ENCODE results near the gene TYW5. TPM values are rescaled to one million over a fixed set of nuclear protein-coding genes. Genes with fewer than 3 reads are reported as not detected.

The TYW5 gene
- total RNA-seq, 5 donors from 2014 or later (not counting 1 experiment from before 2014, with no cell fraction given): 7.9 to 13.1 (median 9.4) TPM

GRCh38 chr2:199979398-199979797 is 24.1 kb upstream of the TYW5 start:
- Mint-ChIP-seq H3K27me3 (no peaks in the 10 kb centered on the region), H3K27ac (no peak overlapping the region), H3K4me3 (no peak overlapping the region), H3K4me1 (peaks cover 0 to 5% (median 4%) of the 10 kb centered on the region in 3 donors), H3K9me3 (peaks cover 0 to 5% (median 0%) of the 10 kb centered on the region in 3 donors), H3K36me3 (peaks cover 8% of the 10 kb centered on the region)
- no peak for ATAC-seq (replicated peaks in 1 of 4)
- ChIA-PET CTCF (interaction anchor here (1.0 to 2.2 kb wide), 13 partner anchors 10 to 724 kb away, joined by 3 to 25 read pairs (median 7); no protein-coding TSS in a partner anchor), POLR2A (interaction anchor here (0.6 kb wide), 2 partner anchors 498 to 499 kb away, joined by 3 to 7 read pairs; no protein-coding TSS in a partner anchor)
- H3K27ac ChIP-seq (ENCODE audit: low read length): no peak overlapping the region
- H3K9me3 ChIP-seq: no peaks in the 10 kb centered on the region
- H3K4me3 ChIP-seq (ENCODE audit: control insufficient read depth in 1 of 2, extremely low read depth in 1 of 2, low read length in 1 of 2): no peak overlapping the region
- no peak for DNase-seq
- H3K4me1 ChIP-seq (ENCODE audit: control insufficient read depth in 1 of 2, extremely low read depth in 1 of 2, insufficient read depth in 2 of 2, low read length in 2 of 2): peaks cover 0 to 4% of the 10 kb centered on the region in 2 experiments
- WGBS (ENCODE audit: insufficient coverage): 88% methylated on average over 3 of the region's 5 CpGs
- no peaks in the 10 kb centered on the region for H3K36me3 ChIP-seq (ENCODE audit: control insufficient read depth in 2 of 2, extremely low read depth in 1 of 2, insufficient read depth in 1 of 2, low read length in 1 of 2)
- H3K27me3 ChIP-seq (replicated peaks in 1 of 2; ENCODE audit: control insufficient read depth in 2 of 2, extremely low read depth in 1 of 2, insufficient read depth in 2 of 2, low read length in 1 of 2): peaks cover 0 to 5% of the 10 kb centered on the region in 2 experiments

GRCh38 chr2:199977984-199978415 is 22.7 kb upstream of the TYW5 start:
- Mint-ChIP-seq H3K9me3 (peaks cover 0 to 5% (median 0%) of the 10 kb centered on the region in 3 donors), H3K4me3 (no peak overlapping the region), H3K27ac (no peak overlapping the region), H3K27me3 (no peaks in the 10 kb centered on the region), H3K4me1 (peaks cover 0 to 5% (median 4%) of the 10 kb centered on the region in 3 donors), H3K36me3 (peaks cover 11% of the 10 kb centered on the region)
- H3K9me3 ChIP-seq: no peaks in the 10 kb centered on the region
- no peak overlapping the region for H3K27ac ChIP-seq (ENCODE audit: low read length)
- peaks cover 0 to 5% of the 10 kb centered on the region in 2 experiments for H3K27me3 ChIP-seq (replicated peaks in 1 of 2; ENCODE audit: control insufficient read depth in 2 of 2, extremely low read depth in 1 of 2, insufficient read depth in 2 of 2, low read length in 1 of 2)
- no peak overlapping the region for H3K4me3 ChIP-seq (ENCODE audit: control insufficient read depth in 1 of 2, extremely low read depth in 1 of 2, low read length in 1 of 2)
- ChIA-PET CTCF (interaction anchor here in 1 of 2 donors (0.7 kb wide), 1 partner anchor 465 kb away, joined by 3 read pairs; no protein-coding TSS in a partner anchor), POLR2A (no interaction called here)
- H3K4me1 ChIP-seq (ENCODE audit: control insufficient read depth in 1 of 2, extremely low read depth in 1 of 2, insufficient read depth in 2 of 2, low read length in 2 of 2): peaks cover 0 to 4% of the 10 kb centered on the region in 2 experiments
- no peak for ATAC-seq (replicated peaks in 1 of 4)
- no peak for DNase-seq
- H3K36me3 ChIP-seq (ENCODE audit: control insufficient read depth in 2 of 2, extremely low read depth in 1 of 2, insufficient read depth in 1 of 2, low read length in 1 of 2): no peaks in the 10 kb centered on the region

- ChIA-PET POLR2A (no interaction called here), CTCF (interaction anchor here (1.0 kb wide), 2 partner anchors 501 to 506 kb away, joined by 3 to 4 read pairs; no protein-coding TSS in a partner anchor)
- no peaks in the 10 kb centered on the region for H3K27me3 Mint-ChIP-seq
- Histone ChIP-seq H3K27me3 (replicated peaks in 1 of 2; ENCODE audit: control insufficient read depth in 2 of 2, extremely low read depth in 1 of 2, insufficient read depth in 2 of 2, low read length in 1 of 2) (peaks cover 0 to 5% of the 10 kb centered on the region in 2 experiments), H3K36me3 (ENCODE audit: control insufficient read depth in 2 of 2, extremely low read depth in 1 of 2, insufficient read depth in 1 of 2, low read length in 1 of 2) (no peaks in the 10 kb centered on the region), H3K4me3 (ENCODE audit: control insufficient read depth in 1 of 2, extremely low read depth in 1 of 2, low read length in 1 of 2) (no peak overlapping the region), H3K4me1 (ENCODE audit: control insufficient read depth in 1 of 2, extremely low read depth in 1 of 2, insufficient read depth in 2 of 2, low read length in 2 of 2) (peaks cover 0 to 4% of the 10 kb centered on the region in 2 experiments), H3K27ac (ENCODE audit: low read length) (no peak overlapping the region), H3K9me3 (no peaks in the 10 kb centered on the region)
- peaks cover 16% of the 10 kb centered on the region for H3K36me3 Mint-ChIP-seq
- peaks cover 0 to 5% (median 0%) of the 10 kb centered on the region in 3 donors for H3K9me3 Mint-ChIP-seq
- DNase-seq: no peak
- H3K27ac Mint-ChIP-seq: no peak overlapping the region
- no peak for ATAC-seq (replicated peaks in 1 of 4)
- no peak overlapping the region for H3K4me3 Mint-ChIP-seq
- H3K4me1 Mint-ChIP-seq: peaks cover 0 to 5% (median 4%) of the 10 kb centered on the region in 3 donors
- 100% methylated on average over 1 of the region's 3 CpGs for WGBS (ENCODE audit: insufficient coverage)
These were observed 20.1 kb upstream of the TYW5 start for GRCh38 chr2:199975273-199975895.

- Mint-ChIP-seq H3K27ac (no peak overlapping the region), H3K9me3 (peaks cover 0 to 5% (median 0%) of the 10 kb centered on the region in 3 donors), H3K4me3 (no peak overlapping the region), H3K4me1 (peaks cover 0 to 3% (median 1%) of the 10 kb centered on the region in 3 donors), H3K27me3 (no peaks in the 10 kb centered on the region), H3K36me3 (peaks cover 16% of the 10 kb centered on the region)
- no peak for DNase-seq
- Histone ChIP-seq H3K27ac (ENCODE audit: low read length) (no peak overlapping the region), H3K36me3 (ENCODE audit: control insufficient read depth in 2 of 2, extremely low read depth in 1 of 2, insufficient read depth in 1 of 2, low read length in 1 of 2) (peaks cover 0 to 4% of the 10 kb centered on the region in 2 donors), H3K27me3 (replicated peaks in 1 of 2; ENCODE audit: control insufficient read depth in 2 of 2, extremely low read depth in 1 of 2, insufficient read depth in 2 of 2, low read length in 1 of 2) (no peaks in the 10 kb centered on the region), H3K4me1 (ENCODE audit: control insufficient read depth in 1 of 2, extremely low read depth in 1 of 2, insufficient read depth in 2 of 2, low read length in 2 of 2) (no peaks in the 10 kb centered on the region), H3K4me3 (ENCODE audit: control insufficient read depth in 1 of 2, extremely low read depth in 1 of 2, low read length in 1 of 2) (no peak overlapping the region), H3K9me3 (no peaks in the 10 kb centered on the region)
- ATAC-seq (replicated peaks in 1 of 4): no peak
- ChIA-PET CTCF (interaction anchor here (0.7 to 1.8 kb wide), 10 partner anchors 12 to 512 kb away, joined by 3 to 7 read pairs (median 4); no protein-coding TSS in a partner anchor), POLR2A (interaction anchor here in 1 of 2 donors (0.6 kb wide), 1 partner anchor 163 kb away, joined by 4 read pairs; no protein-coding TSS in a partner anchor)
- no CpG with 5 or more reads among the region's 2 CpGs for WGBS (ENCODE audit: insufficient coverage)
These were observed 18.4 kb upstream of the TYW5 start for GRCh38 chr2:199973703-199974102.

GRCh38 chr2:199972088-199972626 is 16.9 kb upstream of the TYW5 start:
- no peak for DNase-seq
- Histone ChIP-seq H3K27ac (ENCODE audit: low read length) (no peak overlapping the region), H3K36me3 (ENCODE audit: control insufficient read depth in 2 of 2, extremely low read depth in 1 of 2, insufficient read depth in 1 of 2, low read length in 1 of 2) (peaks cover 0 to 7% of the 10 kb centered on the region in 2 donors), H3K4me3 (ENCODE audit: control insufficient read depth in 1 of 2, extremely low read depth in 1 of 2, low read length in 1 of 2) (no peak overlapping the region), H3K27me3 (replicated peaks in 1 of 2; ENCODE audit: control insufficient read depth in 2 of 2, extremely low read depth in 1 of 2, insufficient read depth in 2 of 2, low read length in 1 of 2) (no peaks in the 10 kb centered on the region), H3K9me3 (no peaks in the 10 kb centered on the region), H3K4me1 (ENCODE audit: control insufficient read depth in 1 of 2, extremely low read depth in 1 of 2, insufficient read depth in 2 of 2, low read length in 2 of 2) (no peaks in the 10 kb centered on the region)
- ChIA-PET POLR2A (no interaction called here), CTCF (interaction anchor here in 1 of 2 donors (1.4 kb wide), 1 partner anchor 14 kb away, joined by 4 read pairs; no protein-coding TSS in a partner anchor)
- peaks cover 0 to 5% (median 0%) of the 10 kb centered on the region in 3 donors for H3K9me3 Mint-ChIP-seq
- no peaks in the 10 kb centered on the region for H3K4me1 Mint-ChIP-seq
- peaks cover 23% of the 10 kb centered on the region for H3K36me3 Mint-ChIP-seq
- no peak overlapping the region for H3K4me3 Mint-ChIP-seq
- H3K27ac Mint-ChIP-seq: no peak overlapping the region
- 100% methylated on average over 1 of the region's 6 CpGs for WGBS (ENCODE audit: insufficient coverage)
- ATAC-seq (replicated peaks in 1 of 4): no peak
- H3K27me3 Mint-ChIP-seq: no peaks in the 10 kb centered on the region

- no peak overlapping the region for H3K4me3 ChIP-seq (ENCODE audit: control insufficient read depth in 1 of 2, extremely low read depth in 1 of 2, low read length in 1 of 2)
- ATAC-seq (replicated peaks in 1 of 4): no peak
- no peaks in the 10 kb centered on the region for H3K4me1 Mint-ChIP-seq
- no peaks in the 10 kb centered on the region for H3K27me3 ChIP-seq (replicated peaks in 1 of 2; ENCODE audit: control insufficient read depth in 2 of 2, extremely low read depth in 1 of 2, insufficient read depth in 2 of 2, low read length in 1 of 2)
- ChIA-PET POLR2A (no interaction called here), CTCF (no interaction called here)
- peaks cover 2 to 35% of the 10 kb centered on the region in 2 donors for H3K36me3 ChIP-seq (ENCODE audit: control insufficient read depth in 2 of 2, extremely low read depth in 1 of 2, insufficient read depth in 1 of 2, low read length in 1 of 2)
- no peak overlapping the region for H3K4me3 Mint-ChIP-seq
- no CpG with 5 or more reads among the region's 1 CpG for WGBS (ENCODE audit: insufficient coverage)
- no peak overlapping the region for H3K27ac ChIP-seq (ENCODE audit: low read length)
- H3K27ac Mint-ChIP-seq: no peak overlapping the region
- H3K9me3 Mint-ChIP-seq: no peaks in the 10 kb centered on the region
- H3K36me3 Mint-ChIP-seq: peaks cover 37% of the 10 kb centered on the region
- no peaks in the 10 kb centered on the region for H3K27me3 Mint-ChIP-seq
- DNase-seq: no peak
- H3K4me1 ChIP-seq (ENCODE audit: control insufficient read depth in 1 of 2, extremely low read depth in 1 of 2, insufficient read depth in 2 of 2, low read length in 2 of 2): no peaks in the 10 kb centered on the region
- no peaks in the 10 kb centered on the region for H3K9me3 ChIP-seq
These were observed 12.8 kb upstream of the TYW5 start for GRCh38 chr2:199968126-199968525.

Data from T-cell (primary cell).